Right ventricle myocardium superior (tissue), 1 donor: Measurements from ENCODE around the gene FLRT2. TPM values are rescaled to one million over a fixed set of nuclear protein-coding genes. Genes with fewer than 3 reads are reported as not detected.

Experiments used
- ATAC-seq: fragments of 200-7000 bp; cut with Tn5 transposase; one replicate; pipeline ENCODE4 v1.9.1; 2020; ENCODE audit warnings: mild to moderate bottlenecking; ENCODE audit not compliant: poor library complexity
- DNase-seq: peaks from one replicate; pipeline ENCODE4 v3.0.0-alpha.2; 2020
- intact Hi-C: fragments of 100-400 bp; cut with DNase I; formaldehyde crosslinking; loops from one replicate; pipeline ENCODE4 v1.11.2; 2022
- total RNA-seq: library from RNA; stranded (reverse); fragmentation: NEBNext Ultra II Directional; extraction: Animal tissue kit (Norgen Biotek cat#: 25700); gene quantifications from one replicate; pipeline ENCODE4 v1.2.1, GENCODE V29; 2021
- donor health status: DM: no; HTN: yes; CAD: no; lungs with severe emphysema.

The FLRT2 gene
- total RNA-seq, 1 donor from 2014 or later = 3.0 TPM

DNA sequence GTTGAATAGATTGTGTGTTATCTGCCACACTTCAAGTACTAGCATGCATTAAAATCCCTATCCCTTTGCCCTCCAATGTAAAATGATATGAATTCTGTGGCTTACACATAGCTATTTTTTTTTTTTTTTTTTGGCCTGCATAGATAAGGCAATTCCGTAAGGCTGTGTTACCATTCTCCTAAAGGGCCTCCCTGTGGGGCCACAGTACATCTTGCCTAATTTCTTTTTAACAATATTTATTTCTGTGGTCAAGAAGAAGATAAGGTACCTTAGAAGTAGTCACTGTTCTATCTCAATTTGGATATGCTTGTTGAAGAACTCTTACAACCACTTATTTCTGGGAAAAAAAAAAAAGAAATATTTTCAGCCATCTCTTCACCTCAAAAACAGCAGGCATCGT is 19.8 kb downstream of the FLRT2 start:
- ATAC-seq (no peak), DNase-seq (no peak)
- intact Hi-C loops = no loop called here

GRCh38 chr14:85554106-85554505 is 24.2 kb downstream of the FLRT2 start:
- intact Hi-C loops = no loop called here
- DNase-seq = no peak

GRCh38 chr14:85556267-85556666 is 26.3 kb downstream of the FLRT2 start:
- ATAC-seq (no peak), DNase-seq (no peak)
- intact Hi-C loops = no loop called here

More at GRCh38 chr14:85554106-85554505, 24.2 kb downstream of the FLRT2 start:
- no peak for ATAC-seq

GRCh38 chr14:85558505-85558904 is 28.6 kb downstream of the FLRT2 start:
- no peak for DNase-seq
- intact Hi-C loops = no loop called here
- no peak for ATAC-seq

- DNase-seq (no peak), ATAC-seq (no peak)
- intact Hi-C loops = no loop called here
Observed at GRCh38 chr14:85562630-85563029, 32.7 kb downstream of the FLRT2 start.

DNA sequence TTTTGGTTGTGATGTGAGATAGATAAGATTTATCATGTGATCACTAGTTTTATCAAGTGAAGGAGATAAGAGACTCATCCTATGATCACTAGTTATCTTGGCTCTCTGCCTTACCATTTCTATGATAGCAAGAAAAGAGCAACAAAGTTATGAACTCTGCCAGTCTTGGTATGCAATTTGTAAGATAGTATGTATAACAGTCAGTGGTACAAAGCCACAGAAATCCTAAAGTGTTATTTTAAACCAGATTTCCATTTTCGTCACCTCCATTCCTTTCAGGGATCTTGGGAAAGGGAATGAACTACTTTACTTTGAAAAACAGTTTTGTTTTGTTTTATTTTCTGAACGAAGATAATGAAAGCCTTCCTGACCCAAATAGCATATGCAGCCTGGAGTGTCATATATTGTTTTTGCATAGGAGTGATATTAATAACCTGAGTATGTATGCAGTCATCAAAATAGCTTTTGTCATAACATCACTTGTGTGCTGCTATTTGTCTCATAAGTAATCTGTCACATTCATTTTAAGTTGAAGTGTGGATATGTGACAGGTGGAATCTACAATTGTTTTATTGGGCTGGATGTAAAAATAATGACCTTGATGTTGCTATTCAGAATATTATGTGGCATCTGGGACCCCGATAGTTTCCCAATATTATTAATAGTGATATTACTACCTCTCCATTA is 35.0 kb downstream of the FLRT2 start:
- DNase-seq = no peak
- intact Hi-C loops = no loop called here
- no peak for ATAC-seq

DNA sequence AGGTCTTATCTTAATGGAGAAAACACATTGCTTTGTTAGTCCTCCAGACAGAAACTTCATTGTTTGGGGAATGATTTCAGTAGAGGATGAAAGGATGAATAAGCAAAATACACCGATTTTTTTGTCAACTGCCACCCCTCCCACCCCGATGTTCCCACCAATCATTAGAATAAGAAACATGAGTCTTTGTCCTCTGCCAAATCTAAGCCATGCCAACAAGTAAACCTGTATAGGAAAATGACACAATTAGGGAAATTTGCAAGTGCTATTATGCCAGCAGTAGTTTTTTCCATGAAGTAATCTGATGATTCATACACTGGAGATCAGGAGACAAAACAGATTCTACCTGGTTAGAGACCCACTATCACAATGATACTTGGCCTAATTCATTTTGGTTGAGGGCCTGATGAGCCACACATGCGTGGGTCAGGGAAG is 35.9 kb downstream of the FLRT2 start:
- no peak for ATAC-seq
- DNase-seq = no peak
- intact Hi-C loops = no loop called here

GRCh38 chr14:85566603-85567002 is 36.7 kb downstream of the FLRT2 start:
- intact Hi-C loops = no loop called here
- no peak for ATAC-seq
- no peak for DNase-seq

- intact Hi-C loops = no loop called here
- DNase-seq = no peak
- no peak for ATAC-seq
Observed at GRCh38 chr14:85572011-85572410, 42.1 kb downstream of the FLRT2 start.

GRCh38 chr14:85572845-85573244 is 42.9 kb downstream of the FLRT2 start:
- ATAC-seq = no peak
- intact Hi-C loops = no loop called here

GRCh38 chr14:85573406-85573805 is 43.5 kb downstream of the FLRT2 start:
- intact Hi-C loops = no loop called here
- ATAC-seq (no peak), DNase-seq (no peak)

More at GRCh38 chr14:85572845-85573244, 42.9 kb downstream of the FLRT2 start:
- no peak for DNase-seq

- intact Hi-C loops = no loop called here
- ATAC-seq (no peak), DNase-seq (no peak)
Observed at GRCh38 chr14:85574853-85575616, 45.1 kb downstream of the FLRT2 start.

DNA sequence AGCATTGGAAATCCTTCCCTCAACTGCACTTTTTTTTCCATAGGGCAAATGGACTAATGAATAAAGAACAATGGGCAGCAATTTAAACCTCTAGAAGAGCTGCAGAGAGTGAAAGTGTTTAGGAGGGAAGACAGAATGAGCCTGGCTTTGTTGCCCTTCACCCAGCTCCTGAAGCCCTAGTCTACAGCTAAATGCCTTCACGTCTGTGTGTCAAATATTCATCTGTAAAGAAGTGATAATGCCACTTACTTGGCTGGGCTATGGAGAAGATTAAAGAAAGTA is 45.6 kb downstream of the FLRT2 start:
- no peak for ATAC-seq

GRCh38 chr14:85576218-85576617 is 46.3 kb downstream of the FLRT2 start:
- ATAC-seq (no peak), DNase-seq (no peak)
- intact Hi-C loops = no loop called here

More for the DNA sequence above, 45.6 kb downstream of the FLRT2 start:
- intact Hi-C loops = no loop called here
- DNase-seq = no peak

DNA sequence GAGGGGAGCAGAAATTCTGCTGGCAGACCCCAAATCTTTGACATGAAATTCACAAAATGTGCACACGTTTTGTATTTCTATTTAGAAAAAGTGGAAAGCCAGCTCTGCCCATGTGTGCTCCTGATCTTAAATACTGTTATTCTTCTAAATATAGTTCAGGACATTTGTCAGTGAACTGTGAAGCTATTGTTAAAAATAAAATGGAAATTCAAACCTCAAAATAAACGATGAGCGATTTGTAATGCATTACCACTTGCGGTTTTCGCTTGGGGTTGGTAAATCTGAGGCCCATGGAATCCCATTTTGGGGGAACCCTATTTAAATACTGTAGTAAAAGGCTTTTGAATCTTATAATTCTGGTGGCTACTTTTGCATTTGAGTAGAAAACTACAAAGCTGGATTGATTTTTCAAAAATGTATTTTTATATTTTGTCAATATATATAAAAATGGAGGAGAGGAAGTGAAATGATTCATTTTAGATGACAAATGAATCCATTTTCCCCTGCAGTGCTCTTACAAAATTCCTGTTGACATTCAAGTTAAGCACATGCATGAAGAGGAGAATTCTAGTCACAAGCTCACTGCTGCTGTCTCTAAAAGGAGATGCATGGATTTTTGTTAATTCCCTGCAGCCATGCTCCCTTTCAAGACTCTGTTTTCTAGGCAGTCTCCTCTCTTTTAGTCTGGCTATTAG is 47.1 kb downstream of the FLRT2 start:
- ATAC-seq (no peak), DNase-seq (no peak)
- intact Hi-C loops = no loop called here

DNA sequence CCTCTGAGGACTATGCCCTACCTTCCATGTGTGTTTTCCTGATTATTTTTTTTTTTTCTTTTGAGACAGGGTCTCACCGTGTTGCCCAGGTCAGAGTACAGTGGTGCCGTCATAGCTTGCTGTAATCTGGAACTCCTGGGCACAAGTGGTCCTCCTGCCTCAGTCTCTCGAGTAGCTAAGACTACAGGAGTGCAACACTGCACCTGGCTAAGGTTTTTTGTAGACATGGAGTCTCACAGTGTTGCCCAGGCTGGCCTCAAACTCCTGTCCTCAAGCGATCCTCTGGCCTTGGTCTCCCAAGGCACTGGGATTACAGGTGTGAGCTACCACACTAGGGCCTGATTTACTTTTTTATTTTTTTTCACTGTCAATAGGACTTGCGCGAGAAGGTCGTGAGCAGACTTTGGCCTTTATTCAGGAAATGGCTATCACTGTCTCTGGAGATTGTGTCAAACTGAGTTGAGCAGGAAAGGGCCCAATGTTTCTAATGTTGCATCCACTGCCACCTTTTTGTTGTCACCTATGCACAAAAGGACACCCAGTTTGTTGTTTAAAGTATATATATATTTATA is 47.7 kb downstream of the FLRT2 start:
- intact Hi-C loops = no loop called here
- DNase-seq (no peak), ATAC-seq (no peak)

GRCh38 chr14:85578357-85578756 is 48.4 kb downstream of the FLRT2 start:
- no peak for ATAC-seq
- no peak for DNase-seq
- intact Hi-C loops = no loop called here

DNA sequence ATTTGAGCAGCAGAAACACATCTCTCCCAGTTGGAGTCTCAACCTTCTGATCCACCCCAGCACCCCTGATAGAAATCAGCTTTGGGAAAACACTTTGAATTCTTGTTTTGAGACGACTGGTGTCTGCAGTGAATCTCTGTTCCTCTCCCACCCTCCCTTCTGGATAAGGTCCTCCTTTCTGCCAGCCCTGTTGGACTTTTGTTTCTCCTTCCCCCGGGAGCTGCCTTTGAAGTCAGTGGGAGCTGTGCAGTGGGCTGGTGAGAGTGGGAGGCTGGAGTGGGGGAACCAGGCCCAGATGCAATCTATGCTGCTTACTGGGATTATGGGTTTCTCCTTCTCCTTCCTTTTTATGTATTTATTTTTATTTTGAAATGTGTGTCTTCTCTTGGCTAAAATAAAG is 49.0 kb downstream of the FLRT2 start:
- DNase-seq = no peak
- ATAC-seq = no peak
- intact Hi-C loops = no loop called here

DNA sequence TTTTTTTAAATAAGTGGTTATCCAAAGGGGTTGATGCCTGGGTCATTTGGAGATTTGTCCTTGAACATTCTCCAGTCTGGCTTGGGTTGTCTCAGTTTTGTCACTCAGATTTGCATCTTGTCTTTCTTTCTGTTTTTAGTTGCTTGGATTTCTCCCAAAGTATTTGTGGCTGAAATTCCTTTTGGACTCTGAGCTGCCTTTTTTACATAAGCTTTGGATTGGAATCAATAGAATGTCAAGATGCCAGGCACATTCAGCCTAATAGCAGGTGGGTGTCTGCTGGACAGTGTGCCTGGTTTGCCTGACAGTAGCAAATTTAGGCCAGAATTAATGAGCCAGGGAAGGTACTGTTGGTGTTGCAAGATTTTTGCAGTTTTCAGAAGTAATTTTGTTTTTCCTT is 50.0 kb downstream of the FLRT2 start:
- no peak for DNase-seq

More for the DNA sequence above, 50.0 kb downstream of the FLRT2 start:
- ATAC-seq = no peak
- intact Hi-C loops = no loop called here
